Transverse colon (tissue), 4 donors: Measurements from ENCODE around the gene NPR3. TPM values are rescaled to one million over a fixed set of nuclear protein-coding genes. Genes with fewer than 3 reads are reported as not detected.

Experiments
- DNase-seq: peaks from one replicate; pipeline ENCODE4 v3.0.0-alpha.2; 2019
- H3K27ac ChIP-seq, 4 donors: fragments of 200-600 bp; sonication (generic); 2 replicates each; pipeline ENCODE4 v1.5.1; 2016 to 2018; ENCODE audit warnings: inconsistent platforms in 4 of 4
- H3K27me3 ChIP-seq: fragments of 200-600 bp; sonication (generic); 2 replicates; pipeline ENCODE4 v1.5.1; 2017; ENCODE audit warnings: inconsistent platforms
- H3K36me3 ChIP-seq, 4 donors: fragments of 200-600 bp; sonication (generic); 2 replicates each; pipeline ENCODE4 v1.5.1; 2017 to 2019; ENCODE audit warnings: inconsistent platforms in 4 of 4
- H3K4me1 ChIP-seq, 4 donors: fragments of 200-600 bp; sonication (generic); 2 replicates each; pipeline ENCODE4 v1.5.1; 2017 to 2020; ENCODE audit warnings: inconsistent platforms in 4 of 4
- H3K4me3 ChIP-seq, 4 donors: fragments of 200-600 bp; sonication (generic); 1 replicate in 1 of 4; 2 replicates in 3 of 4; pipeline versions ENCODE4 v1.5.1 to v1.6.1; 2017 to 2019; ENCODE audit warnings: inconsistent platforms in 4 of 4
- H3K9me3 ChIP-seq, 2 donors: fragments of 200-600 bp; sonication (generic); 2 replicates each; pipeline ENCODE4 v1.5.1; 2017 to 2019; ENCODE audit warnings: inconsistent platforms in 2 of 2
- EP300 ChIP-seq: sonication (generic); formaldehyde crosslinking; IDR thresholded peaks from one replicate; pipeline ENCODE4 v1.6.1; 2017; ENCODE audit warnings: antibody characterized with exemption, low read depth
- POLR2A ChIP-seq: fragments of 450-650 bp; IDR thresholded peaks from one replicate; pipeline ENCODE4 v1.6.1; 2016; ENCODE audit warnings: antibody characterized with exemption, mild to moderate bottlenecking, moderate library complexity
- POLR2AphosphoS5 ChIP-seq, 3 donors: sonication (generic); formaldehyde crosslinking; IDR thresholded peaks; one replicate each; pipeline ENCODE4 v1.6.1; 2016; ENCODE audit warnings: antibody characterized with exemption in 3 of 3
- WGBS, 2 donors: methylation state at CpG; one replicate each; pipeline ENCODE4 v1.1.5; 2018; ENCODE audit warnings: low coverage in 1 of 2; 5-methylcytosine and 5-hydroxymethylcytosine counted together
- in situ Hi-C, 4 donors: fragments of 200-750 bp; cut with MboI; loops; one replicate each; pipeline versions ENCODE4 v1.15.0 to v1.15.1; 2017; ENCODE audit warnings: low sequenced_read_pairs in 3 of 4, low pct_ligation_motif_present in 1 of 4, low pct_unique_long_range_greater_than_20kb in 1 of 4
- intact Hi-C: fragments of 100-400 bp; cut with DNase I; formaldehyde crosslinking; loops from one replicate; pipeline ENCODE4 v1.15.1; 2023; ENCODE audit warnings: low total_unique reads
- total RNA-seq, 4 donors: library from RNA; depleted of rRNA; stranded (reverse); fragments of >200 nt; gene quantifications; one replicate each; pipeline ENCODE4 v1.1.0, GENCODE V29; 2016
- TF ChIP-seq, protein P1 (sequence below), 5 experiments: fragments of 200-600 bp in 3 of 5; fragments of 450-650 bp in 2 of 5; sonication (generic) in 3 of 5; IDR thresholded peaks; 1 replicate in 2 of 5; 2 replicates in 3 of 5; pipeline ENCODE4 v1.5.1; 2016 to 2017; ENCODE audit warnings: antibody characterized with exemption in 5 of 5, inconsistent platforms in 3 of 5, mild to moderate bottlenecking in 2 of 5, moderate library complexity in 1 of 5

The NPR3 gene
- total RNA-seq, 4 donors from 2014 or later = 0.60 to 19.8 (median 3.8) TPM

DNA sequence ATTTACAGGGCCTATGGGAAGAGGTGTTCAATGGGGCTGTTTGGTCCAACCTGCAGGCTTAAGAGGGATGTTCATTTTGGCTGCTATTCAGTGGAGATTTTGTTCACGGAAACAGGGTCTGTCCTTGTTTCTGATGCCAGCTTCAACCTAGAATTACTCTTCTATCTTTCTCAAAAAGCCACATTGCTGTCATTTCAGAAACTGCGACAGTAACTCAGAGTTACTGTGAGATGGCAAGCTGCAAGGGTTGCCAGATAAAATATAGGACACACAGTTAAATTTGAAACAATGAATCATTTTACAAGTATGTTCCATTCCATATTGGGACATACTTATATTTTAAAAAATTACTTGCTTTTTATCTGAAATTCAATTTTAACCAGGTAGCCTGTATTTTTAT, 128.0 kb downstream of the NPR3 start:
- TF ChIP-seq, protein P1, sequence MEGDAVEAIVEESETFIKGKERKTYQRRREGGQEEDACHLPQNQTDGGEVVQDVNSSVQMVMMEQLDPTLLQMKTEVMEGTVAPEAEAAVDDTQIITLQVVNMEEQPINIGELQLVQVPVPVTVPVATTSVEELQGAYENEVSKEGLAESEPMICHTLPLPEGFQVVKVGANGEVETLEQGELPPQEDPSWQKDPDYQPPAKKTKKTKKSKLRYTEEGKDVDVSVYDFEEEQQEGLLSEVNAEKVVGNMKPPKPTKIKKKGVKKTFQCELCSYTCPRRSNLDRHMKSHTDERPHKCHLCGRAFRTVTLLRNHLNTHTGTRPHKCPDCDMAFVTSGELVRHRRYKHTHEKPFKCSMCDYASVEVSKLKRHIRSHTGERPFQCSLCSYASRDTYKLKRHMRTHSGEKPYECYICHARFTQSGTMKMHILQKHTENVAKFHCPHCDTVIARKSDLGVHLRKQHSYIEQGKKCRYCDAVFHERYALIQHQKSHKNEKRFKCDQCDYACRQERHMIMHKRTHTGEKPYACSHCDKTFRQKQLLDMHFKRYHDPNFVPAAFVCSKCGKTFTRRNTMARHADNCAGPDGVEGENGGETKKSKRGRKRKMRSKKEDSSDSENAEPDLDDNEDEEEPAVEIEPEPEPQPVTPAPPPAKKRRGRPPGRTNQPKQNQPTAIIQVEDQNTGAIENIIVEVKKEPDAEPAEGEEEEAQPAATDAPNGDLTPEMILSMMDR (IDR thresholded peaks at IDR 0.05) = no peak
- TF ChIP-seq POLR2AphosphoS5 (IDR thresholded peaks at IDR 0.05) (no peak), EP300 (no peak), POLR2A (no peak)
- Histone ChIP-seq H3K4me3 (no peak overlapping the region), H3K36me3 (no peaks in the 10 kb centered on the region), H3K9me3 (no peaks in the 10 kb centered on the region), H3K27ac (no peak overlapping the region), H3K27me3 (no peaks in the 10 kb centered on the region), H3K4me1 (peaks cover 0 to 4% (median 0%) of the 10 kb centered on the region in 4 donors)
- in situ Hi-C loops (no loop called here), intact Hi-C loops (no loop called here)
- WGBS, 2 donors = 97 to 100% methylated on average over 1 to 2 of the region's 2 CpGs
- no peak for DNase-seq

DNA sequence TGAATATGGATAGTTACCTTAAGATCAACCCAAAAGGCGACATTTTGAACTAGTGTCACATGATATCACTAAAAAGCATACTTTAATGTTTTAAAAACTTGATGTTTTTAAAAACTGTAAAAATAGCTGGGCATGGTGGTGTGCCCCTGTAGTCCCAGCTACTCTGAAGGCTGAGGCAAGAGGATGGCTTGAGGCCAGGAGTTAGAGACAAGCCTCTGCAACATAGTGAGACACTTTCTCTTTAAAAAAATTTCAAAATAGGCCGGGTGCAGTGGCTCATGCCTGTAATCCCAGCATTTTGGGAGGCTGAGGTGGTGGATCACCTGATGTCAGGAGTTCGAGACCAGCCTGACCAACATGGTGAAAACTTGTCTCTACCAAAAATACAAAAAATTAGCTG, 129.5 kb downstream of the NPR3 start:
- H3K4me1 ChIP-seq = peaks cover 0 to 4% (median 0%) of the 10 kb centered on the region in 4 donors
- TF ChIP-seq, protein P1 (IDR thresholded peaks at IDR 0.05) = no peak
- TF ChIP-seq POLR2AphosphoS5 (IDR thresholded peaks at IDR 0.05) (no peak), EP300 (no peak), POLR2A (no peak)
- in situ Hi-C loops = no loop called here
- WGBS, 2 donors = 75 to 100% methylated on average over 1 to 3 of the region's 3 CpGs
- H3K36me3 ChIP-seq = no peaks in the 10 kb centered on the region
- H3K27ac ChIP-seq = no peak overlapping the region
- no peak for DNase-seq
- intact Hi-C loops = no loop called here
- H3K4me3 ChIP-seq = no peak overlapping the region
- no peaks in the 10 kb centered on the region for H3K27me3 ChIP-seq
- H3K9me3 ChIP-seq = no peaks in the 10 kb centered on the region

Other genes with a start within 250 kb of the NPR3 start
- 100 to 1,000 TPM in 1 of 4 donors, 10 to 100 TPM in 3; 30.3 to 126 (median 78.8) TPM for gene SUB1, start 125.8 kb upstream of the NPR3 start, total RNA-seq